IPS-NIHi11 (cell line): ENCODE data around the gene SOCS7.
A peak's percentile ranks its signal among the peaks of the same experiment; 100 is the strongest.

Experiments used
- DNase-seq: peaks from one replicate; pipeline ENCODE4 v3.0.0; 2012; ENCODE audit warnings: mixed read lengths, low spot score

Gene SOCS7

GRCh38 chr17:38351412-38352222, at the start of gene SOCS7:
TSS of gene SOCS7 (plus strand) at chr17:38351844. CDS start at chr17:38352053, 209 bp downstream.
- peak; percentile 95 for DNase-seq

- no peak for DNase-seq
Measured at GRCh38 chr17:38315497-38315896, 36.1 kb upstream of the SOCS7 start.

GRCh38 chr17:38317081-38317480, 34.6 kb upstream of the SOCS7 start:
- DNase-seq: no peak

GRCh38 chr17:38320482-38320881, 31.2 kb upstream of the SOCS7 start:
- DNase-seq: no peak

- DNase-seq: peak; percentile 85
Measured at GRCh38 chr17:38322156-38322779, 29.4 kb upstream of the SOCS7 start.

GRCh38 chr17:38322897-38323296, 28.7 kb upstream of the SOCS7 start:
- DNase-seq: no peak

GRCh38 chr17:38324141-38324697, 27.4 kb upstream of the SOCS7 start:
- no peak for DNase-seq

- no peak for DNase-seq
Measured at GRCh38 chr17:38324772-38325171, 26.9 kb upstream of the SOCS7 start.

- DNase-seq: no peak
Measured at GRCh38 chr17:38325221-38325851, 26.3 kb upstream of the SOCS7 start.

- no peak for DNase-seq
Measured at GRCh38 chr17:38326996-38327792, 24.4 kb upstream of the SOCS7 start.

GRCh38 chr17:38327936-38328335, 23.7 kb upstream of the SOCS7 start:
- no peak for DNase-seq

GRCh38 chr17:38328620-38329019, 23.0 kb upstream of the SOCS7 start:
- no peak for DNase-seq

GRCh38 chr17:38329284-38329683, 22.4 kb upstream of the SOCS7 start:
- DNase-seq: no peak

- DNase-seq: no peak
Measured at GRCh38 chr17:38329808-38330730, 21.6 kb upstream of the SOCS7 start.

- DNase-seq: no peak
Measured at GRCh38 chr17:38330941-38331411, 20.7 kb upstream of the SOCS7 start.

GRCh38 chr17:38332735-38333134, 18.9 kb upstream of the SOCS7 start:
- DNase-seq: no peak

GRCh38 chr17:38333635-38334295, 17.9 kb upstream of the SOCS7 start:
- DNase-seq: peak; percentile 91

- DNase-seq: no peak
Measured at GRCh38 chr17:38334480-38335364, 16.9 kb upstream of the SOCS7 start.

GRCh38 chr17:38336838-38337237, 14.8 kb upstream of the SOCS7 start:
- DNase-seq: no peak
